Measurements from ENCODE around the gene RIPOR1.

The RIPOR1 gene

GRCh38 chr16:67593701-67594100 is 65.1 kb downstream of the RIPOR1 start:
- Mint-ChIP-seq H3K4me1 (peaks cover 40% of the 10 kb centered on the region), H3K9me3 (no peaks in the 10 kb centered on the region), H3K4me3 (no peak overlapping the region), H3K27ac (peak overlapping the region; percentile 53), H3K36me3 (peaks cover 24% of the 10 kb centered on the region)
- ATAC-seq (peak; percentile 58), DNase-seq (ENCODE audit: low spot score in 2 of 2) (no peak)

DNA sequence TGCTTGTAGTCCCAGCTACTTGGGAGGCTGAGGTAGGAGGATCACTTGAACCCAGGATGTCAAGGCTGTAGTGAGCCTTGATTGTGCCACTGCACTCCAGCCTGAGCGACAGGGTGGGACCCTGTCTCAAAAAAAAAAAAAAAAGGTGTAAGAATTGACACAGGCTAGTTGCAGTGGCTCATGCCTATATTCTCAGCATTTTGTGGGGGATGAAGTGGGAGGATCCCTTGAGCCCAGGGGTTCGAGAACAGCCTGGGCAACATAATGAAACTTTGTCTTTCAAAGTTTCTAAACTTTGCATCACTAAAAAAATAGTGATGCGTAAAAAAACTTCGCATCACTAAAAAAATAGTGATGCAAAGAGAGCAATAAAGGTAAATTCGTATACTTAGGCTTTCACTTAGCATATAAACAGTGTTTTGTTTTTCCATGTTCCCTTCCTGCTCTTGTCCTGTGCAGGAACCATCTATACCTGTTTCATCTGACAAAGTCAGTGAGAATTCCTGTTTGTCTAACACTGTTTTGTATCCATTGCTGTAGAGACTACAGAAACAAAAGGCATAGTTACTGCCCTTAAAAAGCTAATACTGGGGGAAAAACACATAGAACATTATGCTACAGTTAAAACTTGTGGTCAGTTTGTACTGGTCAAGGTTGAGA is 65.8 kb downstream of the RIPOR1 start:
- Mint-ChIP-seq H3K4me1 (peaks cover 43% of the 10 kb centered on the region), H3K36me3 (peaks cover 26% of the 10 kb centered on the region), H3K27ac (peak overlapping the region; percentile 53), H3K4me3 (no peak overlapping the region), H3K9me3 (no peaks in the 10 kb centered on the region)
- no peak for DNase-seq (ENCODE audit: low spot score in 2 of 2)
- ATAC-seq = no peak

DNA sequence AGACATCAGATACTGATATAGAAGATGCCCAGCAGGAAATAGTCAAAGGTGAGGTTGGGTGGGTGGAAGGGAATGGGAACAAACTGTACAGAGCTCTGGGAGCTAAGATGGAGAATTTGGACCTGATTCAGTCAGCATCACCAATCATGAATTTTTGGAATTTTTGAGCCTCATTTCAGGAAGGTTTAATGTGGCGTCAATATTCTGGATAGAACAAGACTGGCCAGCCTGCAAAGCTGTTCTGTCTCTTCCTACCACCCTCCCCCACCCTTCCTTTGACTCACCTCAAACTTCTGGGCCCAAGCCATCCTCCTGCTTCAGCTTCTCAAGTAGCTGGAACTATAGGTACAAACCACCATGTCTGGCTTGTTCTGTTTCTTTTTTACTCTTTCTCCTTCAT is 66.3 kb downstream of the RIPOR1 start:
- no peaks in the 10 kb centered on the region for H3K9me3 Mint-ChIP-seq
- H3K4me3 Mint-ChIP-seq = no peak overlapping the region
- peaks cover 26% of the 10 kb centered on the region for H3K36me3 Mint-ChIP-seq
- H3K4me1 Mint-ChIP-seq = peaks cover 45% of the 10 kb centered on the region
- ATAC-seq (peak; percentile 75), DNase-seq (ENCODE audit: low spot score in 2 of 2) (no peak)
- H3K27ac Mint-ChIP-seq = peak overlapping the region; percentile 53
